HG03439 (cell line): ENCODE measurements around the gene KAT2B.

ENCODE experiments used
- ATAC-seq: cut with Tn5 transposase; IDR thresholded peaks from one replicate; pipeline ENCODE4 v1.9.1; 2021; ENCODE audit warnings: mild to moderate bottlenecking, moderate library complexity; ENCODE audit not compliant: unreplicated experiment

The KAT2B gene

DNA sequence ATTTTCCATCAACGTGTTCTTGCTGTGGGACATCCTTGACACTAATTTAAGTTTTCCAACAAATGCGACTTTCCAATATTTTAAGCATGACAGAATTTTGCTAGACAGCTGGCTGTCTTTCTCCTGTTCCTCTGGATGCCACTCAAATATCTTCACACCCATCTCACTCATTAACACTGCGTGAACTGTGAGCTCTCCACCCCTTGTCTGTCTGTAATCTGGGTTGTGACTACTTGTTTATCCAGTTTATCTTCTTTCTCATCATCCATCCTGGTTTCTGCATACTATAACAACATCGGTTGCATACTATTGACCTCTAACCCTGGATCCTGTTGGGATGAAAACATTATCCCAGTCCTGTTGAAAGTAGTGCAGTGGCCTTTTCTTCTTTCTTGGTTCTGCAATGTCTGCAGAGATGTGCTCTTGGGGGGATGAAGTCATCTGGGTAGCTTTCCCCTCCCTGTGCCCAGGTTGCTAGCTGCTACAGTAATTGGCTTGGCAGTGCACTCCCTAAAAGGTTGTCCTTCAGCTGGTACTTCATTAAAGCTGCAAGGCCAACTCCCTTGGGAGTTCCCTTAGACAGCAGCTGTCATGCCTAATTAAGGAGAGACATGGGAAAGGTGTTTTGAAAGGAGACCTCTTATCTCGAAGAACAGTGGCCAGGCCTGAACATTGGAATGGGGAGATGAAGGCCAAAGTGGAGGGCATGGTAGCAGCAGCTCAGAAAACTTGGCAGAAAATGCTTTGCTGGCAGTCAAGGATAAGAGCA lies 24.7 kb downstream of the KAT2B start:
- no peak for ATAC-seq

- no peak for ATAC-seq
Observed at GRCh38 chr3:20066079-20066478, 25.8 kb downstream of the KAT2B start.

GRCh38 chr3:20066850-20067617 lies 26.8 kb downstream of the KAT2B start:
- no peak for ATAC-seq

DNA sequence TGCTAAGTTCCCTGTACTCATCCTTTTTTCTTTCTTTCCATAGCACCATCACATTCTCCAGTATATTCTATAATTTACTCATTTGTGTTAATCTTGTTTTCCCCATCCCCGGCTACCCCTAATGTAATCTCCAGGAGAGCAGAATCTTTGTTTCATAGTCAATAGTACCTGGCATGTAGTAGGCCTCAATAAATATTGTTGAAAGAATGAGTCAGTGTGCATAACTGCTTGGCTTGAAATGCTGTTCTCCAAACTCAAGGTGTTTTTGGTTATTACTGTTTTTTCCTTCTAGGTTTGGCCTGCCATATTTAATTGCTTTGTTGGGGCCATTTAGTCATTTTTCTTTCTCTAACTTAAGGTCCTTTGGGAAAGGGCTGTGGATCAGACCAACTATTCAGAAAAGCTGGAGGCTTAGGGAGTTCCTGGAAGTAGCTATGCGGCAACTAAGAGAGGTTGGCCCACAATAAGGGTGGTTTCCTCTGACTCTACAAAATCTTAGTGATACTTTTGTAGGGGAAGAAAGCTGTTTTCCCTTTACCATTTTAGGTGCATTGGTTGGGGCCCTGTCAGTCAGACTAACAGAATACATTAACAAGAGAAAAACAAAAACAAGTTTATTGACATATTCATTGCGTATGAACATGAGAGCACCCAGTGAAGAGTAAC lies 28.4 kb downstream of the KAT2B start:
- no peak for ATAC-seq

GRCh38 chr3:20069178-20069532 lies 28.9 kb downstream of the KAT2B start:
- ATAC-seq = no peak

DNA sequence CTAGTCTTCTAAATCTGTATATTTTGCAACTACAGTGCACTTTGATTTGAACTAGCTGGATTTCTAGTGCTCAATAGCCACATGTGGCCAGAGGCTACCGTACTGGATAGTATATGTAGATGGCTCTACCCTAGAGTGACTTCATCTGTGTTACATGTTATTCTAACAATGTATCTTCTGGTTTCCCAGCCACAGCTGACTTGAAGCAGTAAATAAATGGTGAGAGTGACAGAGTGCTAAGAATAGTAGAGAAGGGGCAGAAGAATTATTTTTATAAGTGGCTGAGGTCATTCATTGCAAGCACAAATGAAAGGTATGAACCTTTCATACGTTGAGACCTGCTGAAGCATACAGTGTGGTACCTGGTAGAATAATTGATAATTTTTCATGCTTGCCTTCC lies 30.9 kb downstream of the KAT2B start:
- ATAC-seq = no peak

DNA sequence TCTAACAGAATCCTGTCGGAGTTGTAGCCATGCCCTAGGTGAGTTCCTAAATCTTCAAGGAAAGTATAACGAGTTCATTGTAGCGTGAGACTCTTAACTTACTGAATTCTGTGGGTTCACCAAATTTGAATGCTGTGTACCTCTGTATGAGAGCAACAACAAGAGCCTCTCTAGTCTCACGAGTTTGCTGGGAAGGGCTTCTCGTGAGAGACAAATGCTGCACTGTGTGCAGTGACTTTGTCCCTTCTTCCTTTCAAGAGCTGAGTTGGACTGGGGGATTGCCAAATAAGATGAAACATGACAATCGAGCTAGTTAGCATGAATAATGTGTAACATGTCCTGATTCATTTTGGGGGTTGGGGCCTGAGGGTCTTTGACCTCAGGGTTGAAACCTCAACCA lies 32.2 kb downstream of the KAT2B start:
- ATAC-seq = no peak

GRCh38 chr3:20073068-20073467 lies 32.8 kb downstream of the KAT2B start:
- ATAC-seq = no peak

DNA sequence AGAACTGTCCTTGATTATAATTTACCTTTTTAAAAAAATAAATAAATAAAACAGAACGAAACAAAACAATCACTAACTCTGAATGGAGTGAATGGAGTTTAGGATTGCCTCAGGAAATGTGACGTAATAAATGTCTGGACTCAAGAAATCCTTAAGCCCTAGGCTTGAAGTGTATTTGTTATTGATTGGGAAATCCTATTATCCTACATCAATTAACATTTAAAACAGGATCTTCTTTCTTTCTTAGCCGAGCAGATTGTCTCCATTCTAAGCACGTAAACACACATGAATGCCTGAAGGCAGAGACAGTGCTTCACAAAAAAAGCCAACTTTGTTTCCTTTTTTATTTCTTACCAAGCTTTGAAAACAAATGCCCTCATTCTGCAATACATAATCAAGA lies 33.4 kb downstream of the KAT2B start:
- ATAC-seq = no peak

GRCh38 chr3:20074226-20075063 lies 34.2 kb downstream of the KAT2B start:
- no peak for ATAC-seq

DNA sequence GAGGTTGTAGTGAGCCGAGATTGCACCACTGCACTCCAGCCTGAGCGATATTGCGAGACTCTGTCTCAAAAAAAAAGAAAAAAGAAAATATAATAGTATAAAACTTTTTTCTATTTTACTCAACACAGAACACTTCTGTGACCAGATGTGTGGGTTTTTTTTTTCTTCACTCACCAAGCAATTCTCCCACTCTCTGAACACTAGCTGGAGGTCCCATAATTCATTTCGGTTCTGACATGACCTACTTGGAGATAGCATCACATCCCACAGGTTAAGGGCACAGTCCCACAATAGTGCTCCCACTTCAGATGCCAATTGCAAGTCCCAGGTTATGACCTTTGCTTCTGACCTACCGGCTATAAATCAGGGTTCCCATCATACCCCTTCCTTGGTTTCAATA lies 35.0 kb downstream of the KAT2B start:
- no peak for ATAC-seq

DNA sequence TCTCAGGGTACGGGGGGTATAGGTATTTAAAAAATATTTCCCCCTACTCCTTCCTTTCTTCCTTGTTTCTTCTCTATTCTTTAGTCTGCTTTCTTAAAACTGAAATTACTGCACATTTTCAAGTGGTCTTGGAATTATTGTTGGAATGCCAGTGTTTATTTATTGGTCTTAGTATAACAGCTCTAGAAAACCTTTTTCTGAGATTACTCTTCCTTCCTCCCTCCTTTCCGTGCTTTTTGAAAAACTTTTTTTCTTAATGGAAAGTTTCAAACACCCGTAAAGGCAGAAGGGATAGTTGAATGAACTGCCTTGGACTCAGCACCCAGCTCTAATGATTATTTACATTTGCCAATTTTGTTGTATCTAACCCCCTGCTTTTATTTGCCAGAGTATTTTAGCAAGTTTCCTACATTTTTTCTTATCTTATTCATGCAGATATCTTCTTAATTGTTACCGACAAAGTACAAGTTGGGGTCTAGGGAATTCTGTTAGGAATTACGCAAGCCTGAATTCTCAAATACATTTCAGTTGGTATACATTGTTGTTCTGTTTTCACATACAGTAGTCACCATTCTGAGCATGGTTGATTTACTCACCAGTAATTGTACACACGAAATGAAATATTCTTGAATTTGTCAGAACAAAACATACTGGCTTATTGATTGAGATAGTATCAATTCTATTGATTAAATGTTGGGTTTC lies 36.2 kb downstream of the KAT2B start:
- no peak for ATAC-seq

DNA sequence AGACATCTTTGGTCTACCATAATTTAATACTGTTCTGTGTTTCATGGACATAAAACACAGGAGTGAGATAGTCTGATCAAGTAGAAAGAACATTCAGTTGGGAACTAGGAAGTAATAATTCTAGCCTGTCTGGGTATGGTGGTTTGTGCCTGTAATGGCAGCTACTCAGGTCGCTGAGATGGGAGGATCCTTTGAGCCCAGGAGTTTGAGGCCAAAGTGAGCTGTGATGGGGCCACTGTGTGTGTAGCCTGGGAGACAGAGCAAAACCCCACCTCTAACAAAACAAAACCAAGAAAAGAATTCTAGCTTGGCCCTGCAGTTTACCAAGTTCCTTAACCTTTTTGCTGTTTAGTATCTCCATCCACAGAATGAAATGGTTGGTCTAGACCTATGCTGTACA lies 36.8 kb downstream of the KAT2B start:
- no peak for ATAC-seq

DNA sequence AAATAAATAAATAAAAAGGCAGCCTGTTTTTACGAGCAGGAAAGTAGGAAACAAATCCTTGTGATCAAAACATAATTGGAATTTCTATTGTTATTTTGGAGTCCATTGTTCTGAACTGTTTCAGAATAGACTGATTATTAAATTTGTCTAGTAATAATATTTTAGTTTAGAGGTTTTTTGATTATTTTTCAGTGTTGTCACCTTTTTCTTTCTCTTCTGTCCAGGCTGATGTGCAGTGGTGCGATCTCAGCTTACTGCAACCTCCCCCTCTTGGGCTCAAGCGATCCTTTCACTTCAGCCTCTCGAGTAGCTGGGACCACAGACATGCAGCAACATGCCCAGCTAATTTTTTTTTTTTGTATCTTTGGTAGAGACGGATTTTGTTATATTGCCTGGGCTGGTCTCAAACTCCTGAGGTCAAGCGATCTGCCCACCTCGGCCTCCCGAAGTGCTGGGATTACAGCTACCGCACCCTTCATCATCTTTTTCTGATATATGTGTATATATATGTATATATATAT lies 38.0 kb downstream of the KAT2B start:
- ATAC-seq = no peak

GRCh38 chr3:20079621-20080020 lies 39.4 kb downstream of the KAT2B start:
- ATAC-seq = no peak

DNA sequence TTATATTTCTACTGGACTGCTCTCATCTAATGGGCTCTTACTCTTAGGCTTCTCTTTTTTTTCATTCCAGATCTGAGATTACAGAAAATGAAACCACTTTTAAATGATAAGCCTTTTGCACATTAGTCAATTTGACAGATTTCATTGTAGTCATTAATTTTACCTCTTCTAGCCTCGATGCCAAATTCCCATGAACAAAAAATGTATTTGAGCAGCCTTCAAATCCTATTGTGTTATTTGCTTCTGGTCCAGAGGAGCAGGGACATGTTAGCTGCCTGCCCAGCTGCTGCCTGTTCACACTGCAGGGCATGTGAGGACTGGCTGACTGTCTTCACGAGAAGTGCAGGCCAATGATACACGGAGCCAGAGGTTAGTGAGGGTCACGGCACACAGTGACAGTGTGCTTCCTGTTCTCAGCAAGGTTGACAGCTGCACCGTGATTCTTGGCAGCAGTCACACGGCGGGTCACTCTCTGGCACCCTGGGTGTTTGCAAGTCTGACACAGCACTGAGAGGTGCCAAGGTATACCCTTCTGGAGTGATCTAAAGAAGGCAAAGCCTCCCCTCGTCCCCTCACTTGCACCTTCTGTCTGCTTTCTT lies 40.8 kb downstream of the KAT2B start:
- ATAC-seq = peak; percentile 93

DNA sequence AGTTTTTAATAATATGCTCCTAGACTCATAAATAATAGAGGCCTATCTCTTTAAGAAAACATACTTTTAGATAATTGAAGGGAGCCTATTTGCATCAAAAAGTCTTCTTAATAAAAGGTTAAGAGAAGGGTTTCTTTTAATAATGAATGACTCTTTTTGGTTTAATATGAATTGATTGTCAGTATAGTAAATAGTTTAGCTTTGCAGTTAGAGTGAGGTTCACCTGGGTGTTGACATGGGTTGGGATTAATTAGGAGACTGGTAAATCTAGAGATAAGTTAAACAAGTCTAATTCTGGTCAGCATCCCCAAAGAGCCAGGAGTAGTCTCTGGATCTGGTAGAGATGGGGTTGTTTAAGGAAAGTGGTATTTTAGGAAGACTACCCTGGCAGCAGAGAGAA lies 43.0 kb downstream of the KAT2B start:
- no peak for ATAC-seq

- no peak for ATAC-seq
Observed at GRCh38 chr3:20083953-20084352, 43.7 kb downstream of the KAT2B start.

DNA sequence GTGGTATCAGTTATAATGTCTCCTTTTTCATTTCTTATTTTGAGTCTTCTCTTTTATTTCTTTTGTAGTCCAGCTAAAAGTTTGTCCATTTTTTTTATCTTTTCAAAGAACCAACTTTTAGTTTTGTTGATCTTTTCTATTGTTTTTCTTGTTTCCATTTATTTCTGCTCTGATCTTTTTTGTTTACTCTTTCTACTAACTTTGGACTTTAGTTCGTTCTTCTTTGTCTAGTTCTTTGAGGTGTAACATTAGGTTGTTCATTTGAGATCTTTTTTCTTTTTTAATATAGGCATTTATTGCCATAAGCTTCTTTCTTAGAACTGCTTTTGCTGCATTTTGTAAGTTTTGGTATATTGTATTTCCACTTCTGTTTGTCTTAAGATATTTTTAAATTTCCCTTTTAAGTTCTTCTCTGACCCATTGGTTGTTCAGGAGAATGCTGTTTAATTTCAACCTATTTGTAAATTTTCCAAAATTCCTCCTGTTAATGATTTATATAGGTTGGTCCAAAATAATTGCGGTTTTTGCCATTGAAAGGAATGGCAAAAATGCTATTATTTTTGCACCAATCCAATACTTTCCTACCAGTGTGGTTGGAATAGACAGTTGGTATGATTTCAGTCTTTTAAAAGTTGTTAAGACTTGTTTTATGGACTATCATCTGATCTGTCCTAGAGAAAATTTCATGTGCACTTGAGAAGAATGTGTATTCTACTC lies 51.2 kb downstream of the KAT2B start:
- ATAC-seq = no peak
